HG03108 (cell line): ENCODE measurements around the gene ANKRD36C.
"Not testable (repeated sequence)": the region's sequence is repeated elsewhere in the genome, so short reads cannot be mapped to it uniquely, and the experiment has no call there.

Source experiments
- ATAC-seq: cut with Tn5 transposase; IDR thresholded peaks from one replicate; pipeline ENCODE4 v1.9.1; 2021; ENCODE audit warnings: moderate library complexity; ENCODE audit not compliant: unreplicated experiment

ANKRD36C gene

DNA sequence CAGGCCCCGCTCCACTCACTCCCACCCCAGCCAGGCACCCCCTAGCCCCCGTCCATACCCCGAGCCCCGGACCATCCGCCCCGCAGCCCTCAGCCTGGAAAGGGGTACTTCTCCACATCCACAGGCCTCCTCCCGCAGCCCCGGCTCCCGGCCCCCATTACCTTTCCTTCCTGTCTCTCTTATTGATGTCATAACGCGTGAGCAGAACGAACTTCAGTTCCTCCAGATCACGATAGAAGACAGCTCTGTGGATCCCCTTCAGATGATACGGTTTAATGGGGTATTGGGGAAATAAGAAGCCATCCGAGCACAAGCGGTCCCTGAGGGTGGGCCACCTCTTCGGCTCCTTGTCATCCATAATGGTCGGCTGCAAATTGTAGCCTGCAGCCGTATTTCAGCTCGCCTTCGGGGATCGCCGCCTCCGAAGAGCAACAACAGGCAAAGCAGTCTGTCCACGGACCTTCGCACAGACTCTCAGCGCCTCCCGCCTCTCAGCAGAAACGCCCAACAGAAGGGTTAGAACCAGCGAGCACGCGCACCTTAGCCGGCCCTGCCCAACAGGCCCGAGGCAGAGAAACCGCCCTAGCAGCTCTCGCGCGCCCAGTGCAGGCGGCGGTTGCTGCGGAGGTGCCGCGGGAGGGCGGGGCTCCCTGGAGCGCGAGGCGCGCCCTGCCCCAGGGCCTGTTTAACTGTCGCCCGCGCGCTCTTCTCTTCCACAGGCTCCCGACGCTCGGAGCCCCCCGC, at the start of gene ANKRD36C:
Gene ANKRD36C (minus strand): TSS at position 474 of the 744 bp plus-strand sequence. CDS start 116 bp downstream, at position 358.
- ATAC-seq: peak; percentile 93

DNA sequence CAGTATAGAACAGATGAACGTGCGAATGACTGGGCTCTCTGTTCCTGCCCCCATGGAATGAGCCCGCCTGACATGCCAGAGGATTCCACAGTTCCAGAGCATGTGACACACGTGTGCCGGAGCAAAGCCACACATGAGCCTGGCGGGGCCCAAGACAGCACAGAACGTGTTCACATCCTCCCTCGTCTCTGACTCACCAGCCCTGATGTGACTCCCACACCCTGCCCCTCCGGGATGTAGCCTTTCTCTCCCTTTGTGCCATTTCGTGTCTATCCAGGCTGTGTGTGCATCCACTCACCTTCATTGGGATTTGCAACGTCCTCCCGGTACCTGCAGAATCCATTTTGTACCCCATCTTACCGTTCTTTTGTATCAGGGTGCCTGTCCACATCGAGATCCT, 43.9 kb upstream of the ANKRD36C start:
- ATAC-seq: not testable (repeated sequence)

DNA sequence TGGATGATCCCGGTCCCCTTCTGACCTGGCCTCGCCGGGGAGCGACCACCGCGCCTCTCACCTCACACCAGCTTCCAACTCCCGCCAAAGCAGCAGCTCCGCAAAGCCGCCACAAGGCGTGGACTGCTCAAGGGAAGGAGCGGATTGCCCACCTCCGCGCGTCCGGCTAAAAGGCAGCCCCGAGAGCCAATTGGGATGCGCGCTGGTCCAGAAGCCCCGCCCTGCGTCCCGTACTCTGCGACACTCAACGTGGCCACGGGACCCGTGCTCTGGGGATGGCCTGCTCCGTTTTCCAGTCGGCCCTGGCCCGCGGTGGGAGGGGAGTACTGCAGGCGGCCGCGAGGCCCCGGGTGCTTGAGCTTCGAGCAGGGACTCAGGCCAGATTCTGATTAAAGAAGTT, 43.2 kb upstream of the ANKRD36C start, which contains the start of gene GPAT2:
Gene GPAT2 (minus strand): TSS at position 125 of the 400 bp plus-strand sequence. CDS start 2,557 bp downstream, outside the sequence.
- not testable (repeated sequence) for ATAC-seq

DNA sequence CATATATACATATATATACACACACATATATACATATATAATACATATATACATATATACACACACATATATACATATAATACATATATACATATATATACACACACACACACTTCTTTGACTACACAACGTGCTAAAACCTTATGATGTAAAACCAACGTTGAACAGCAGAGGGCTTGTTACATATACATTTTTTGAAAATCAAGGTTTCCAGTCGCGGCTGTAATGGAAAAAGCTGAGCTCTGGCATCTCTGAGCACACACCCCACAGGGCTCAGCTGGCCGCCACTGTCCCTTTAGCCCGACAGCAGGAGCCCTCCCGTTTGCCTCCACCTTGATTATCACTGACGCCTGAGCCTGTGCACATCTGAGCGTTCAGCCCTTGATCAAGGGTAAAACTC, 42.4 kb upstream of the ANKRD36C start:
- not testable (repeated sequence) for ATAC-seq

DNA sequence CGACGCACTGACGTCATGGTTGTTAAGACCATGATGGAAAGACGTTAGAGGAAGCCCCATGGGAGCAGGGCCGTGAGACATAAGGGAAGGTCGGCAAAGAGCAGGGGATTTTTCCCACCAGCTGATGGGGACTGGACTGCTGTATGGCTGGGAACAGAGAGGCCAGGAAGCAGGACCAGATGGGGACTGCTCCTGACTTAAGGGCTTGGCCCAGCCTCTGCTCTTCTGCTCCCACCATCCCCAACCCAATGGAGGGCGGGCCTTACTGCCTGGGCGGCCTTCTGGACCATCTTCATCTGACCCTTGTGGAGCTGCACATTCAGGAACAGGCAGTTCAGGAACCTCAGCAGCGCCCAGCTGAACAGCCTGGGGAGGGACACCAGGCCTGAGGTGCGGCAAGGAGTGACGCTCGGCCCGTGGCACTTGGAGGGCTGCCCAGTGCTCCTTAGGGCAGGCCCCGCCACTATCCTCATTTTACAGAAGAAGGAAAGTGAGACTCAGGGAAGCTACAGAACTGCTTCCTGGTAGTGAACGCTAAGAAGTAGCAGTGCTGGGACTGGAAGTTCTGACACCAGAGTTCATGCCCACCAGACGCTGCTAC, 36.2 kb upstream of the ANKRD36C start:
- ATAC-seq: not testable (repeated sequence)

DNA sequence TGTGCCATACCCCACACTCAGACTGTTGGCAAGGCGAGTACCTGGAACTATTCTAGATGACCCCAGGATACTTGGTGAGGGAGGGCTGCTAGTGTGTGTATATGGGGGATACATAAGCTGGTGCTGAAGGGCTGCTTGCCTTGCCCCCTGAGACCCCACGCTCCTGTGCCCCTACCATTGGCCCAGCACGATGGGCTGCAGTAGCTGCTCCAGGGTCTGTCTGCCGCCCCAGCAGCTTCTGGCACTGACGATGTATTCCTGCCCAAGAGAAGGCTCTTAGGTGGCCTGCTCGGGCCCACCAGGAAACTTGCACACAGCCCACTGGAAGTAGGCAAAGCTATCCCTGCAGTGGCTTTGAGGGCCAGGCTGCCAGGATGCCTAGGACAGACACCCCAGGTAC, 34.1 kb upstream of the ANKRD36C start:
- not testable (repeated sequence) for ATAC-seq

DNA sequence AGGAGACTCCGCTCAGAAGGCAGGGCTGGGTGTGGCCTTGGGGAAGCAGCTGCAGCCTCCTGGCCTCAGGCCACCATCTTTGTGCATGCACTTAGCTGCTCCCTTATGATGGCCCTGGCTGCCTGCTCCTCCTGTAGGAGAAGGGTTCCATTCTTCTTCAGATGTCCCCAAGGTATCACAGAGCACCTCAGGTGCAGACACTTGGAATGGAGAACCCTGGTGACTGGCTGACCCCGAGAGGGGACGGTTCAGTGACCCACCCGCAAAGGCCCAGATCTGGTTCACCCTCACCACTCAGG, 33.5 kb upstream of the ANKRD36C start:
- ATAC-seq: no peak

DNA sequence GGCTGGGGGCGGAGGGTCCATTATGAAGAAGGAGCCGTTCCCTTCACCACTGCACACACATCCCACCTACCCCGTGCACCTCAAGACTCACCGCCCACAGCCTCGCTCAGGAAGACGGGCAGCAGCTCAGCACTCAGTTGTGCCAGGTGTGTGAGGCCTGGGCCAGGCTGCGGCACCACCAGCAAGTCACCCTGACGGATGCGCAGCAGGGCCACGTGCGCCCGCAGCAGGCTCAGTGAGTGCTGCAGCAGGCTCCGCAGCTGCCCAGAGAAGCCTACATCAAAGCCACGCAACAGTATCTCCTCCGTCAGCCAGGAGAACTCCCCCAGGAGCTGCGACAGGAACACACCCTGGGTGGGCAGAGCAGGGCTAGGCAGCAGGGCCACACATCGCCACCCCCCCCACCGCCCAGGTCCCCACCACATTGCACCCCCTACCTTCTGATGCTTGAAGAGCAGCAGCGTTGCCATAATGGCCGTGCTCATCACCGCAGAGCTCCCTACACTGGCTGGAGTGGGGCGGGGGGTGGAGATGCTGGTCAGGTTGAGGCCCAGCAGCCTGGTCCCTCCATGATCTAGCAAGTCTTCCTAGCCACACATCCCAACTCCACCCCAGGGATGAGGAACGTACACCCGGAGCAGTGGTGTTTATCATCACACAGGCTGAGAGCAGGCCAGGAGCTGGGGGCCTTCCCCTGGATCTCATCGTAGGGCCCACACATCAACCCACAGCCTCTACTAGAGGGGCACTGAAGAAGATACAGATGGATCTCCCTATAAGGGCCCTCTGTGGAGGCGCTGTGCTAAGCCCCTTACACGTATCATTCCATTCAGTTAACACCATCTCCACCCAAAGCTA, 32.9 kb upstream of the ANKRD36C start:
- ATAC-seq: no peak

DNA sequence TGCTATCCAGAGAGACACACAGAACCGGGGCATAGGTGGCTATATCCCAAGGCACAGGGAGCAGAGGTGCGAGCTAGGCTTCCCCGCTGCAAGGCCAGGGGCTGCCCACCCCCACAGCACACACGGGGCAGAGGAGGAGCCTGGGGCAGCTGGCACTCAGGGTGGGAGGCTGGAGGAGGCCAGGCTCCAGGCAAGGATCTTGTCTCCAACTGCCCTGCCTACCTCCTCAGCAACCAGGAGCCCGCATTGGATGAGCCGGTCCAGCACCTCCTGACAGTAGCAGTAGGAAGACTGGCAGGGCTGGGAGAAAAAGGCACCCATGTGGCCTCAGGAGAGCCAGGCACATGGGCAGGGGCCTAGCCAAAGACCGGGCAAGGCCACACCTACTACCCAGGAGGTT, 32.1 kb upstream of the ANKRD36C start:
- not testable (repeated sequence) for ATAC-seq

DNA sequence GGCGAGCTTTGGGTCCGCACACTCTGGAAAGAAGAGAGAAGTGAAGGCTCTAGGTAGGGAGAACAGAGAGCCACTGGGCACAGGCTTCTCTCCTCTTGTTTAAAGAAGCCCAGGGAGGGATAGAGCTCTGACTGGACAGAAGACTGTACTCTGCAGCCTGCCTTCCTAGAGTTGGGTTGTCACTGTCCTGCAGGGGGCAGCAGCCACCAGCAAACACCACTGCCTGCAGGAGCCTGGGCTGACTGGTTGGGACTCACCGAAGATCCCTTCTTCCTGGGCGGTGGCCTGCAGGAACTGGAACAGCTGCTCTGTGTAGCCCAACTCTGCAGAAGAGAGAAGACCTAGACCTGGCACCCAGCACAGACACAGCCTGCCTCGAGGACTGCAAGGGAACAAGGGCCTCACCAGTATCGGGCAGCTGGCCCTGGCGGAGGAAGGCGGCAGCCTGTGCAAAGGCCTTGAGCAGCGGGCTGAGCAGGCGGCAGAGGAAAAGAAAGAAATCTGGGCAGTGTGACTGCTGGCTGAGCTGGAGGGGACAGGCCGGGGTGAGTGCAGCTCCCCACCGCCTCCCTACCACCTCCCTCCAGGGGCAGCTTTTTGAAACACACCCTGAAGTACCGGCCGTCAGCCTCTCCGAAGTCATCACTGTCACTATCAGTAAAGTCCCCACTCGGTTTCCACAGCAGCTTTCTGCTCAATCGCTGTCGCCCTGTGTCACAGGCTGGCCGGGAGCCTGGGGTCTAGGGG, 31.2 kb upstream of the ANKRD36C start:
- peak; percentile 73 for ATAC-seq

DNA sequence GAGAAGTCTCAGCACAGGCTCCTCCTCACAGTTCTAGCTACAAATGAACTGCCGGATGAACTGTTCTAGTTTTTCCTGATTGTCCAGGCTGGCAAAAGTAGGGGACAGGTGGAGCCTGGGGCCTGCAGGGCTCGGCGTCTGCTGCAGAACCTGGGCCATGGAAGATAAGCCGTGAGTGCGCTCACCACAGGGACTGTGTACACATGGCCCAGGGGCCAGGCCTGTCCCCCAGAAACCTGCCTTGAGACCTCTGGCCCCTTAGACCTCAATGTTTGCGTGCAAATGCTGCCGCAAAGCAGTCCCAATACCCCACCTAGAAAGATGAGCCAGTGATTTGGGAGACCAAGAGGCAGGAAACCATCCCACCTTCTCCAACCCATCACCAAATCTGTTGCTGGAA, 30.5 kb upstream of the ANKRD36C start:
- not testable (repeated sequence) for ATAC-seq

DNA sequence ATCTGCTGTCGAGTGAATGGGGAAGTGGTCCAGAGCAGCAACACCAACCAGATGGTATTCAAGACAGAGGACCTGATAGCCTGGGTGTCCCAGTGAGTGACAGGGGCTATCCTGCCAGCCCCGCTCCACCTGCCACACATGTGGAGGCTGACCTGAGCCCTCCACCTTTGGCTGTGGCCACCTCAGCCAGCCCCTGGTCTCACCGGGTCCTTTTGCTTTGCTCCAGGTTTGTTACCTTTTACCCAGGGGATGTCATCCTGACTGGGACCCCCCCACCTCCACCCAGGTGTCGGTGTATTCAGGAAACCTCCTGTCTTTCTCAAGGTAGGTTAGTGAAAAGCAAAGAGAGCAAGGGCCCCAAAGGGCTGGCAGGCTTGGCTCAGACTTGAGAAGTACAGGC, 29.5 kb upstream of the ANKRD36C start:
- ATAC-seq: not testable (repeated sequence)

DNA sequence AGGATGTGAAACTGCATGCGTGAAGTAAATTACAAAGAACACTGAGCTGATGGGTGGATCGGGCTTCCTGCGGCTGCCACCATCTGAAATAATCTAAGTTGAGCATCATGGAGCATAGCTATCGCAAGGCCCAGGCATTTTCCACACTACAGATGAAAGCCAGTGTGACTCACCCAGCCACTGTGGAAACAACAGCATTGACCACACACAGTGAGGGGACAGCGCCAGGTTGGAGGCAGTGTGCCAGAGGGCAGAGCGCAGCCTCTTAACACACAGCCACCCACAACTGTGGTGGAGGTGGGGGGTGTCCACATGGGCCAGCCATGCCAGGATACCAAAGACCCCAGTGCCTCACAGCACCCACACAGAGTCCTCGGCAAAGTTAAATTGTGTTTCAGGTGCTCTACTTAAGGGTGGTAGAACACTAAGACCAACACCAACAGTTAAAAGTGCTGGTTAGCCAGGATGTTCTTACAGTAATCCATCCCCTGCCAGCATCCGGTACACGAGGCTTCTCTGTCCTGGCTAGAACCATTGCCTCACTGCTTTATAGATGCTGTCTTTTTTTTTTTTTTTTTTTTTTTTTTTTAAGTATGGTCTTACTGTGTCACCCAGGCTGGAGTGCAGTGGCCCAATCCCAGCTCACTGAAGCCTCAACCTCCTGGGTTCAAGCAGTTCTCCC, 28.4 kb upstream of the ANKRD36C start:
- ATAC-seq: not testable (repeated sequence)

DNA sequence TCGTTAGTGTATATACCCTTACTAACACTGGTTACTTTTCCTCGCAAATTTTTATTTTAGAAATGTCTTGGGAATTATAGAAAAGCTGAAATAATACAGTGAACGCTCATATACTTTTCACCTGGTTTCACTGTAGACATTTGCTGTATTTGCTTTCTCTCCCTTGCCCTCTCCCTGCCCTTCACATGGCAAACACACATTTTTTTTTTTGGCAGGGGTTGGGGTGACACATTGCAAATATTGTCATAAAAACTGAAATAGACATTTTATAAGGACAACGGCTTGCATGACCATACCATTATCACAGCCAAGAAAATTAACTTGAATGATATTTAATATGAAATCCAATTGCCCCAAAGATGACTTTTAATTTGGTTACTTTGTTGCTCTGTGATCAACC, 24.7 kb upstream of the ANKRD36C start:
- ATAC-seq: not testable (repeated sequence)

DNA sequence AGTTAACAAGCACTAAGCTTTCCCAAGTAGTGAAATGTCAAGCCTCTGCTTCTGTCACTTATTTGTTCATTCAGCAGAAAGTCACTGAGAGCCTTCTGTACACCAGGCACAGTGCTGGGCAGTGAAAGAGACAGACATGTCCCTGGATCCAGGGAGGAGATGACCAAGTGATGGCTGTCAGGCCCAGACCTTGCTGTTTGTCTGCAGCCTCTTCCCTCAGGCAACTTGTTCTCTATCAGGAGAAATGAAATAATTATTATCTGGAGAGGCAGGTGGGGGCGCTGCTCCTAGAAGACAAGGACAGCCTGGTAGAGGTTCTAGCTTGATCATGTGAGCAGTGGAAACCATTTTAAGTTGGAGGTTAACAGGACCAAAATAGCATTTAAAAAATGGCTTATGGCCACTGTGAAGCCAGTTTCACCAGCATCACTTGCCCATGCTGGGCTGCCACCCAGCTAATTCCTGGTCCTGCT, 21.2 kb upstream of the ANKRD36C start:
- ATAC-seq: not testable (repeated sequence)

DNA sequence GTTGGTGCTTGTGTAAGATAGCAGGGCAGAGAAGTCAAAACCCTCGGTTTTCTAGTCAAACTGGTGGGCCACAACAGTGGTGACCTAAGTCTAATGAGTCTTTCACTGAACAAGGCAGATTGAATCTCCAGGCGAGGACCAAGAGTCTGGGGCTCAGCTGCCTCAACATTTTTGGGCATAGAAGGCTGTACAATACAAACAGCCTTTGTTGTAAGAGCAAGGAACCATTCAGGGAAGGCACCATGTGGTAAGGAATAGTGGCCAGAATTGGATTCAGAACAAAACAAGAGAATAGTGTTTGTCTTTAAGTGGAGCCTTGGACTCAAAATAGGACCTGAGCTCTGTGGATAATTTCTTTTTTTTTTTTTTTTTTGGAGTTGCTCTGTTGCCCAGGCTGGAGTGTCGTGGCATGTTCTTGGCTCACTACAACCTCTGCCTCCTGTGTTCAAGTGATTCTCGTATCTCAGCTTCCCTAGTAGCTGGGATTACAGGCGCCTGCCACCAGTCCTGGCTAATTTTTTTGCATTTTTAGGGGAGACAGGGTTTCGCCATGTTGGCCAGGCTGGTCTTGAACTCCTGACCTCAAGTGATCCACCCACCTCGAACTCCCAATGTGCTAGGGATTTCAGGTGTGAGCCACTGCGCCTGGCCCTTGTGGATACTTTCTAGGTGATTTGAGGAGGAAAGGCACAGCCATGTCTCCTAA, 20.6 kb upstream of the ANKRD36C start:
- not testable (repeated sequence) for ATAC-seq

DNA sequence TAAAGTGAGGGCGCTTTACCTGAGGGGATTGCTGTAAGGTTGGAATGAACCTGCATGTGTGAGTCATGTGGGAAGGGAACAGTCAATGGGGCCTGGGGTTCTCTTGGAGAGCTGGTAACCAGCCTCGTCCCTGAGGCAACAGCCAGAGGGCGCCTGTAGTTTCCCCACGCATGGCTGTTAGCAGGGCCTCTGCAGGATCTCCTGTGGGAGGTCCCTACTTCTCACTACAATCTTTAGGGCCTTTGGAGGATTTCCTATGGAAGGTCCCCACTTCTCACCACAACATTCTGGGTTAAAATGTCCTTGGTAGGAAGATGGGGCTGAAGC, 19.5 kb upstream of the ANKRD36C start:
- ATAC-seq: not testable (repeated sequence)

DNA sequence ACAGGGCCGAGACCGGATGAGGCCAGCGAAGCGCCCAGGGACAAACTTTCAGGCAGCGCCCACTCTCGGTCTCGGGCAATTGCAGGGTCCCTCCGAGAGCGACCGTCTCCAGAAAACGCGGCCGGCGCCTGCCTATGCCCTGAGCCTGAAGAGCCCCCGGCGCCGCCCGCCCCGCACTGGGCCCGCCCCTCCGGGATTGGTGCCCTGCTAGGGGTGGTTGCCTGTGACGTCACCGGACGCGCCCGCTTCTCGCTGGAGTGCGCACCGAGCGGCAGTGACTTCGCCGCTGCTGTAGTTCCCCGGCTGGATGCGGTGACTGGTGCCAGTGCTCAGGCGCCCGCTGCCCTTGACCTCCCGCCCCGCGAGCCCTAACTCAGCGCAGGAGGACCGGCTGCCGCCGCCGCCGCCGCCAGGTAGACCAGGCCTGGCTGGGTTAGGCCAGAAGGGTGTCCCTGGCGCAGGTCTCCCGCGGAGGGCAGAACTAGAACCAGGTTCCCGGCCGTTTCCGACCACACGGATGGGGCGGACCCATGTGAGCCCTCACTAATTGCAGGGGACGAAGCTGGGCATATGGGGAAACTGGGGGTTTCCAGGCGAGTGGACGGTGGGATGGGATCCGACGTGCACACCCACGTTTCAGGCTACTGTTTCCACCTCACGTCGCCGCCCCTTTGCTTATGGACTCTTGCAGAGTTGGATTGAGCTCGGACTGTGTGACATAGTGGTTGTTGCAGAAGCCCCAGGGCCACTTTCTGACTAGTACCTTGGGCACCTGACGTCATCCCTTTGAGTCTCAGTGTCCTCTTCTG, 18.9 kb upstream of the ANKRD36C start:
- peak; percentile 98 for ATAC-seq

DNA sequence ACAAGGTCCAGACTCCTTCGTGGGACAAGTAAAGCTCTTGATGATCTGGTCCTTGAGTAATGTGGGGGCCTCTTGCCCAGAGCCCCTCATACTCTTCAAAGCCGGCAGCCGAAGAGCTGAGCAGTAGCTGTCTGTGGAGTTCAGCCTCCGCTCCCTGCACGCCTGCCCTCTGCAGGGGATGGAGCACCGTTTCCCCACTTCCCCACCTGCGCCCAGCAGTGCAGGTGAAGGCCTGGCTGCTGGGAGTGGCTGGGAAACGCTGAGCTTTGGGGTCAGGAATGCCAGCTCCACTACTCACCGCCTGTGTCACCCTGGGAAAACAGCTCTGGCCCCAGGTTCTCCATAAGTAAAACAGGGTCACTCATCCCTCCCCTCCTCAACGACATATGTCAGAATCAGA, 18.2 kb upstream of the ANKRD36C start:
- ATAC-seq: not testable (repeated sequence)
